GM10248 (cell line): ENCODE measurements around the gene PAX5.
A peak's percentile ranks its signal among the peaks of the same experiment; 100 is the strongest.

Experiments used
- CTCF ChIA-PET: fragments of 300-600 bp; sonication (Branson Sonifier 250); formaldehyde crosslinking; extraction: SDS; loops from one replicate; lab custom pipeline; 2021; ENCODE audit warnings: antibody characterized with exemption; lab: Yijun Ruan, JAX
- POLR2A ChIA-PET: fragments of 350-650 bp; sonication (Branson Sonifier 250); formaldehyde crosslinking; extraction: SDS; loops from one replicate; lab custom pipeline; 2020; ENCODE audit warnings: antibody characterized with exemption; lab: Yijun Ruan, JAX
- DNase-seq: peaks from one replicate; pipeline ENCODE4 v3.0.0; 2012; ENCODE audit errors: extremely low spot score
- CTCF ChIP-seq: IDR thresholded peaks from 2 replicates; pipeline ENCODE4 v1.5.1; 2012; ENCODE audit warnings: mild to moderate bottlenecking, low read depth; ENCODE audit errors: extremely low read depth, missing control alignments, control extremely low read depth

Gene PAX5

DNA sequence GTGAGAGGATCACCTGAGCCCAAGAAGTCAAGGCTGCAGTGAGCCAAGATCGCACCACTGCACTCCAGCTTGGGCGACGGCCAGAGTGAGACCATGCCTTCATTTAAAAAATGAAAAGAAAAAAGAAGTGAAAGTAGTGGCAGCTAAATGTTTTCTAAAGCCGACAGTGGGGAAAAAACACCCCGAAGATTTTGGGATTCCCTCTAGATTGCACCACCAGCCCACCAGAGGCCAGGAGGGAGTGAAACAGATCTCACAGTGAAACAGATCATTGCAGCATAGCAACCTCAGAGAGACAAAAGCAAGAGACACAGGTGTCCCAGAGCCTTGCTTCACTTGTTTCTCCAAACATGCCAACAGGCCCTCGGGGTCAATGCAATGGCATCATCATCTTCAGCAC lies 156.8 kb downstream of the PAX5 start:
- DNase-seq = peak; percentile 60
- no peak for TF ChIP-seq CTCF
- POLR2A ChIA-PET = interaction anchor here (0.6 kb wide), 1 partner anchor 150 kb away, joined by 4 read pairs; no protein-coding TSS in a partner anchor
- CTCF ChIA-PET = interaction anchor here (1.1 to 5.6 kb wide), 3 partner anchors 12 to 15 kb away, joined by 5 to 64 read pairs (median 24); no protein-coding TSS in a partner anchor

- no peak for TF ChIP-seq CTCF
- ChIA-PET POLR2A (no interaction called here), CTCF (interaction anchor here (0.8 to 5.6 kb wide), 10 partner anchors 10 to 452 kb away, joined by 3 to 76 read pairs (median 24); no protein-coding TSS in a partner anchor)
- no peak for DNase-seq
Observed at GRCh38 chr9:36876056-36876455, 158.0 kb downstream of the PAX5 start.

DNA sequence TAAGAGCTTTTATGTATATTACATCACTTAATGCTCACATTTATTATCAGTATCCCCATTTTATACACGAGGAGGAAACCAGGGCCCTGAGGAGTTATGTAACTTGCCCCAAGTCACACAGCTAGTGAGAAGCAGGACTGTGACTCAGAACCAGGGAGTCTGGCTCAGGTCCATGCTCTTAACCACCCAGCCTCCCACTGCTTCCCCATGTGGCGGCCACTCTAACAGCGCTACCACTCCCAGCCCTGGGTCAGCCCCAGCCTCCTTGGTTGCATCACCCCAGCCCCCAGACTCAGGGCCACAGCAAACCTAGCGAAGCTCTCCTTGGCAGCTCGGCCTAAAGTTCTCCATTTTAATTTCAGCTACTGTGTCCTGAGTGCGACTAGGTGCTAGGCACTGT lies 159.1 kb downstream of the PAX5 start:
- POLR2A ChIA-PET = no interaction called here

GRCh38 chr9:36874261-36874660 lies 159.8 kb downstream of the PAX5 start:
- no peak for DNase-seq
- ChIA-PET CTCF (interaction anchor here (0.9 to 5.6 kb wide), 35 partner anchors 8 to 537 kb away, joined by 3 to 76 read pairs (median 7); no protein-coding TSS in a partner anchor), POLR2A (no interaction called here)
- no peak for TF ChIP-seq CTCF

More for the DNA sequence above, 159.1 kb downstream of the PAX5 start:
- TF ChIP-seq CTCF = no peak
- no peak for DNase-seq
- CTCF ChIA-PET = interaction anchor here (0.9 to 5.6 kb wide), 14 partner anchors 11 to 490 kb away, joined by 3 to 76 read pairs (median 11); no protein-coding TSS in a partner anchor

DNA sequence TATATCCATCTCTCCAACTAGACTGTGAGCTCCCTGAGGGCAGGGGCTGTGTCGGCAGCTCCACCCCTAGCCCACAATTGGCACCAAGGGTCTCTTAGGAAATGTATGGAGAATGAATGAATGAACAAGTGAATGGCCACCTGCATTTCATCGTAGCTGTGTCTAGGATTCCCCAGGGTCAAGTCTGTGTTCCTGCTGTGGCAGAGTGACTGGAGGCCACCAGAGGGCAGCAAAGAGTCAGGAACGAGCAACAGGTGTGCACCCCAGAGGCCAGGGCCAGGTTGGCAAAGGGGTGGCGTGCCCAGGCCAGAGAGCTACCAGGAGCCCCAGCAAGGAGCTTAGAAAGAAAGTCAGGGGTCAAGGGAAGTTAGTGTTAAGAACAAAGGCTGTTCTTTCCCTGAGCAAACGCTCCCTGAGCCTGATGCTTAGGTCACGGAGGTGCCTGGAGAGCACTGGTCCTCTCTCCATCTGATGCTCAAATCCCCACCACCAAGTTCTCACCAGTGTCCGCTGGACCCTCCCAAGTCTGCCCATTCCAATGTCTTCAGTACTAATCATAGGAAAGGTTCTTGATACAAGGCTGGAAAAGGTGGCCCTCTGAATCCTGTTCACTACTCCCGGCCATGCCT lies 160.7 kb downstream of the PAX5 start:
- CTCF ChIA-PET = interaction anchor here (0.6 to 5.6 kb wide), 82 partner anchors 9 to 542 kb away, joined by 3 to 76 read pairs (median 4); no protein-coding TSS in a partner anchor
- peak; percentile 93 for TF ChIP-seq CTCF
- POLR2A ChIA-PET = interaction anchor here (0.6 kb wide), 1 partner anchor 152 kb away, joined by 3 read pairs; no protein-coding TSS in a partner anchor
- peak; percentile 84 for DNase-seq

DNA sequence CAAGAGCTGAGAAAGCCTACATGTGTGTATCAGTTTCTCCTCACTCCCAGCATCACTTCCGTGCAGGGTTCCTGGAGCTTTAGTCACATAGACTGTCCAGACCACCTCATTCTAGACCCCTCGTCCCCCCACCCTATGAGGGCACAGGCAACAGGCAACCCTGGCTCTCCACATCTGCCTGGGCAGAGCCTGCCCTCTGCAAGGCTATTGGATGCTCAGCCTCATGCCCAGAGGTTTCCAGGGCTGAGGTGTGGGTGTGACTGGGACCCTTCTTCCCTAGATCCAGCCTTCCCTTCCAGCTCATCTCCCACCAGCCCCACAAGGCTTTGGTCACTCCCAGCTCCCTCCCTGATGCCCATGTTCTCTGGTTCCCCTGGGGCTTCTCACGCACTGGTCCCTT lies 161.4 kb downstream of the PAX5 start:
- no peak for TF ChIP-seq CTCF
- ChIA-PET POLR2A (interaction anchor here (0.6 kb wide), 1 partner anchor 152 kb away, joined by 3 read pairs; no protein-coding TSS in a partner anchor), CTCF (interaction anchor here (0.6 to 5.6 kb wide), 75 partner anchors 10 to 543 kb away, joined by 3 to 76 read pairs (median 4); no protein-coding TSS in a partner anchor)
- DNase-seq = no peak
